GM12873 (cell line): ENCODE measurements around the gene RHBDD3.

Experiments
- CTCF ChIP-seq: IDR thresholded peaks from 2 replicates; pipeline ENCODE4 v1.5.1; 2012; ENCODE audit warnings: low read depth, mild to moderate bottlenecking, moderate library complexity, low read length, control low read depth; ENCODE audit not compliant: insufficient read depth; ENCODE audit errors: missing control alignments

The RHBDD3 gene

DNA sequence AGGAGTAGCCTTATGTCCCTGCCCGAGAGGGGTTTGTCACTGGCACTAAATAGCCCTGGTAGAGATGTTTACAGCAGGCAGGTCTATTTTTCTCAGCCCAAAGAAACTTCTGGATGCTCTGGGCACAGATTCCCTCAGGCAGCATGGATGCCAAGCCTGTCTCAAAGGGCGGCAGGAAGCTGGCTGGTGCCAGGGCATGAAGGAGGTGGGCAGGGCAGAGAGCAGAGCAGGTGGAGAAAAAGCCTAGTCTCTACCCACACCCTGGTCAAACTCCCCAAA is 34.6 kb upstream of the RHBDD3 start:
- TF ChIP-seq CTCF, result no peak

DNA sequence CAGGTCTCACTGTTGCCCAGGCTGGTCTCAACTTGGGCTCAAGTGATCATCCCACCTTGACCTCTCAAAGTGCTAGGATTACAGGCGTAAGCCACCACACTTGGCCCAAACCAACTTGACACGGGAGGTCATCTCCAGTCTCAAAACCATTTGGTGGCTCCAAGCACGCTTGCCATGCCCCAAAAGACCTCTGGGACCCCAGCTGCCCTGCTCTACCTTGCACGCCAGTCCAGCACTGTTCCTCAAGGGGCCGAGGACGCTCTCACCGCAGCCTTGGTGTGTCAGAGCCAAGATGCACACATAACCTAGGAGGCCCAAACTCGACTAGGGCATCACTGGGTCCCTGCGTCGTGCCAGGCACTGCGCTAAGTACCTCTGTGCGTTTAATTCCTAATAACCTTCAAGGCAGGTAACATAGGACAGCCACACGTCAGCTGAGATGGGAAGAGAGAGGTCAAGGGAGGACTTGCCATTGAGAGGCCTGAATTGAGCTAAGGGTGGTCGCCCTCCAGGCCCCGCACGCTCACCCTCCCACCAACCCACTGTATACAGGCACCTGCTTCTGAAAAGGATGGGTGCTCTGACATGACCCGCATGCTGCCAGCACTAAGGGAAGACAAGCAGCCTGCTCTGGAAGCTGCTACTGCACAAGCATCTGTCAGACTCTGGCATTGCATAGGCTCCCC is 34.1 kb upstream of the RHBDD3 start:
- TF ChIP-seq CTCF, result no peak

DNA sequence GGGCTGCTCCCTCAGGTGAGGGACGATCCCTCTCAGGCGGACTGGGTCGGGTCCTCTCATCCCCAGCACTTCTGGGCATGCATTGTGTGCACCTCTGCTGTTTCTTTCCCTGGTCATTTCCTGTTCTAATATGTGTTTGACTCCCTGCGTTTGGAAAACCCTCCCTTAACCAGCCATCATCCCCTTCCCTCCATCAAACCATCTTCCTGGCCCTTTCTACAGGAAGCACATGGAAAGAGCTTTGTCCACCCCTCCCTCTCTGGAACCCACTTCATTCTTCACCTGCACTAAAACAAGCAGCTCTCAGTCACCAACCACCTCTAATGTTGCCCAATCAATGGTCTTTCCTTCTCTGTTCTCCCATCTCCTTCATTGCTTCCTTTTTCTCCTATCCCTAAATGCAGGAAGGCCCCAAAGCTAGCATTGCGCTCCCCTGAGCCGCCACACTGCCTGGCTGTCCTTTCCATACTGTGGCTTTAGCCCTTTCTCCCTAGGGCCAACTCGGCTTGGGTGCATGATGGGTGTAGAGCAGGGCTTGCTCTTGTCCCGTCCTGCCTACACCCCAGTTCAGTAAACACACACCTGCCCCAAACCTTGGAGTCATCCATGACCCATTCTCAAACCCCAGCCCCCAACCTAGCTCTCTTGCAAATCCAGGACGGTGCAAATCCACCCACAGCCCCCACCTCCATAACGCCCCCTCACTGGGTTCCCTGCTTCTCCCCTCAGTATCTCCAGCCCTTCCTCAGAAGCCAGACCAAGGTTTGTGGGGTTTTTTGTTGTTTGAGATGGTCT is 33.2 kb upstream of the RHBDD3 start:
- TF ChIP-seq CTCF, result no peak

DNA sequence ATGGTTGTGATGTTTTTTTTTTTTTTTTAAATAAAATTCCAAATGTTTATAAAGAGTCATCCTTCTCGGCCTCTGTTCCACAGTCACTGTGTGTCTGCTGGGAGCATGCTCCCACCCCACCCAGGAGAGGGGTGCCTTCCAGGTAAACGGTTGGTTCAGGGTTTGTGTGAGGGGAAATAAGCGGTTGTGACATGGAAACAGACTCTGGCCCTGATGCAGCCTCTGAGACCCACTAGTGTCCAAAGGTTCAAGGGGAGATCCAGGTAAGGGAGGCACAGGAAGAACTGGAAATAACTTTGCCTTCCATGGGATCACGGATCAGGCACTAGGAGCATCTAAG is 32.7 kb upstream of the RHBDD3 start:
- no peak for TF ChIP-seq CTCF

GRCh38 chr22:29299136-29299900 is 31.5 kb upstream of the RHBDD3 start:
- no peak for TF ChIP-seq CTCF

DNA sequence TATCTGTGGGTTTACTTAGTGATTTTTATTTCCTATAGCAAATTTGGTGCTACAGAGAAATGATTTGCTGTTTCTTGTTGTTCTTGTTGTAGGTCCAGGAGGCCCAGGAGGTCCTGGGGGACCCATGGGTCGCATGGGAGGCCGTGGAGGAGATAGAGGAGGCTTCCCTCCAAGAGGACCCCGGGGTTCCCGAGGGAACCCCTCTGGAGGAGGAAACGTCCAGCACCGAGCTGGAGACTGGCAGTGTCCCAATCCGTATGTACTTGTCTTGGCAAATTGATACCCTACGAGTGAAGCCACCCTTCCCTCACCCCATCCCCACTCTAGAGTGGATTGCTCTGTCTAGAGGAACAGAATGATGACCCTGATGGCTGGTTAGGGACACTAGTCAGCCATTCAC is 30.9 kb upstream of the RHBDD3 start:
- TF ChIP-seq CTCF, result no peak

- no peak for TF ChIP-seq CTCF
Measured at GRCh38 chr22:29292379-29292778, 24.6 kb upstream of the RHBDD3 start.
